Lung (tissue), 12 donors: Measurements from ENCODE around the gene PLPP7. TPM values are rescaled to one million over a fixed set of nuclear protein-coding genes. Genes with fewer than 3 reads are reported as not detected.

Experiments used
- ATAC-seq: fragments of 200-7000 bp; cut with Tn5 transposase; one replicate; pipeline ENCODE4 v1.9.1; 2020; ENCODE audit warnings: moderate number of reproducible peaks; ENCODE audit not compliant: insufficient read depth, low FRiP score
- DNase-seq, 3 donors: peaks; one replicate each; pipeline ENCODE4 v3.0.0-alpha.2; 2013 to 2017
- H3K27ac ChIP-seq, 2 donors: one replicate each; pipeline ENCODE4 v1.5.1; 2013; ENCODE audit warnings: mild to moderate bottlenecking in 2 of 2, moderate library complexity in 2 of 2, control low read depth in 1 of 2, inconsistent platforms in 1 of 2, low read depth in 1 of 2, low read length in 1 of 2
- H3K27me3 ChIP-seq, 3 donors: one replicate each; pipeline ENCODE4 v1.5.1; 2013; ENCODE audit warnings: low read length in 2 of 3; ENCODE audit not compliant: control insufficient read depth in 3 of 3, insufficient read depth in 3 of 3
- H3K36me3 ChIP-seq, 4 donors: one replicate each; pipeline ENCODE4 v1.5.1; 2013; ENCODE audit warnings: low read length in 4 of 4, mild to moderate bottlenecking in 1 of 4, moderate library complexity in 1 of 4; ENCODE audit not compliant: control insufficient read depth in 4 of 4, insufficient read depth in 4 of 4
- H3K4me1 ChIP-seq, 5 donors: one replicate each; pipeline ENCODE4 v1.5.1; 2013; ENCODE audit warnings: low read length in 5 of 5, mild to moderate bottlenecking in 2 of 5, moderate library complexity in 1 of 5; ENCODE audit not compliant: control insufficient read depth in 5 of 5, insufficient read depth in 5 of 5
- H3K4me3 ChIP-seq: one replicate; pipeline ENCODE4 v1.5.1; 2013; ENCODE audit warnings: mild to moderate bottlenecking, control low read depth, moderate library complexity
- H3K9ac ChIP-seq, 2 donors: one replicate each; pipeline ENCODE4 v1.5.1; 2013; ENCODE audit warnings: low read length in 2 of 2, control low read depth in 1 of 2; ENCODE audit not compliant: insufficient read depth in 1 of 2
- H3K9me3 ChIP-seq, 4 donors: one replicate each; pipeline ENCODE4 v1.5.1; 2013; ENCODE audit warnings: low read length in 3 of 4, mild to moderate bottlenecking in 1 of 4, moderate library complexity in 1 of 4; ENCODE audit not compliant: control insufficient read depth in 4 of 4, insufficient read depth in 3 of 4
- WGBS, 2 donors: extraction: QIAGEN DNeasy Blood & Tissue Kit; methylation state at CpG; one replicate each; pipeline ENCODE4 v1.1.7; 2013; 5-methylcytosine and 5-hydroxymethylcytosine counted together
- polyA plus RNA-seq, 2 donors: library from polyadenylated mRNA; stranded (reverse); fragments of 200-250 nt; gene quantifications; one replicate each; pipeline ENCODE4 v1.2.1, GENCODE V29; 2013
- total RNA-seq, 2 donors: library from RNA; depleted of rRNA in 1 of 2; stranded (reverse); fragments of >200 nt in 1 of 2; gene quantifications; one replicate each; pipeline ENCODE4 v1.2.1, GENCODE V29; 2014 to 2021
- TF ChIP-seq, protein P1 (sequence below): IDR thresholded peaks from 2 replicates; pipeline ENCODE4 v1.5.1; 2012; ENCODE audit warnings: mild to moderate bottlenecking; ENCODE audit errors: control extremely low read depth, extremely low read depth
- donor health status: control.
- donor health status: control.
- donor health status: Bipolar disorder and iron deficiency.
- donor health status: healthy.
- donor health status: DM: yes; HTN: yes; CAD: no.

The PLPP7 gene
- total and polyA plus RNA-seq, 4 donors = 0.79 to 1.8 (median 1.1) TPM

DNA sequence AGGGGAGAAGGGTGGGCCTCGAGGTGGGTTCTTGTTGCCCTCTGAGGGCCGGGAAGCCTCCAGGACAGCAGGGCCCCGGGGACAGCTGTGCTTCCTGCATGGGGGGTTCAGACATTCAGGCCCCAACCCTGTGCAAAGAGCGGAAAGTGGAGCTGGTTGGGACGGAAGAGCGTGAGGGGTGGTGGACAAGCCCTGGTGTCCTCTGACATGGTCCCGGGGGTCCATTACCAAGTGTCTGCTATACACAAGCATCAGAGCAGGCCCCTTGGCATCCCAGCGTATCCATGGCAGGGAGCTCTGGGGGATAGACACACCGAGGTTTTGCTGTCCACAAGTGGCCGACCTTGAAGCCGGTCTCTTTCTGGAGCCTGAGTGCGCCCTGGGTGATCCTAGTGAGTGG lies 9.3 kb downstream of the PLPP7 start:
- WGBS, 2 donors = 92 to 93% methylated on average over 12 of the region's 12 CpGs
- no peak for DNase-seq
- no peak for ATAC-seq

GRCh38 chr9:131299346-131299960 lies 9.9 kb downstream of the PLPP7 start:
- 79% methylated on average over 22 of the region's 22 CpGs for WGBS, 2 donors
- TF ChIP-seq, protein P1, sequence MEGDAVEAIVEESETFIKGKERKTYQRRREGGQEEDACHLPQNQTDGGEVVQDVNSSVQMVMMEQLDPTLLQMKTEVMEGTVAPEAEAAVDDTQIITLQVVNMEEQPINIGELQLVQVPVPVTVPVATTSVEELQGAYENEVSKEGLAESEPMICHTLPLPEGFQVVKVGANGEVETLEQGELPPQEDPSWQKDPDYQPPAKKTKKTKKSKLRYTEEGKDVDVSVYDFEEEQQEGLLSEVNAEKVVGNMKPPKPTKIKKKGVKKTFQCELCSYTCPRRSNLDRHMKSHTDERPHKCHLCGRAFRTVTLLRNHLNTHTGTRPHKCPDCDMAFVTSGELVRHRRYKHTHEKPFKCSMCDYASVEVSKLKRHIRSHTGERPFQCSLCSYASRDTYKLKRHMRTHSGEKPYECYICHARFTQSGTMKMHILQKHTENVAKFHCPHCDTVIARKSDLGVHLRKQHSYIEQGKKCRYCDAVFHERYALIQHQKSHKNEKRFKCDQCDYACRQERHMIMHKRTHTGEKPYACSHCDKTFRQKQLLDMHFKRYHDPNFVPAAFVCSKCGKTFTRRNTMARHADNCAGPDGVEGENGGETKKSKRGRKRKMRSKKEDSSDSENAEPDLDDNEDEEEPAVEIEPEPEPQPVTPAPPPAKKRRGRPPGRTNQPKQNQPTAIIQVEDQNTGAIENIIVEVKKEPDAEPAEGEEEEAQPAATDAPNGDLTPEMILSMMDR = no peak

More for the DNA sequence above, 9.3 kb downstream of the PLPP7 start:
- Histone ChIP-seq H3K27me3 (no peaks in the 10 kb centered on the region), H3K27ac (peak overlapping the region in 1 of 2 donors; percentile 88), H3K36me3 (no peaks in the 10 kb centered on the region), H3K9me3 (no peaks in the 10 kb centered on the region), H3K4me3 (no peak overlapping the region), H3K9ac (no peak overlapping the region), H3K4me1 (no peaks in the 10 kb centered on the region)
- TF ChIP-seq, protein P1 = no peak

DNA sequence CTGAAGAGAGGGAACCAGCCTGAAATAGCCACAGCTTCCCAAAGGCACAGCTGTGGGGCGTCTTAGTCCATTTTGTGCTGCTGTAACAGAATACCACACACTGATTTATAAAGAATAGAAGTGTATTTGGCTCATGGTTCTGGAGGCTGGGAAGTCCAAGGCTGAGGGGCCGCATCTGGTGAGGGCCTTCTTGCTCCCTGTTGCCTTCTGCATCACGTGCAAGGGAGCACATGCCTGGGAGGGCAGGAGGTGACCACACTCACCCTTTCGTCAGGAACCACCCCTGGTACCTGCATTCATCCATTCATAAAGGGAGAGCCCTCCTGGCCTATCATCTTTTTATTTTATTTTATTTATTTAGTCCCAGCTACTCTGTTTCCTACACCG lies 10.4 kb downstream of the PLPP7 start:
- 84 to 87% methylated on average over 5 of the region's 5 CpGs for WGBS, 2 donors
- DNase-seq = no peak

More at GRCh38 chr9:131299346-131299960, 9.9 kb downstream of the PLPP7 start:
- no peak for DNase-seq
- H3K27me3 ChIP-seq = no peaks in the 10 kb centered on the region
- no peak overlapping the region for H3K9ac ChIP-seq
- peak overlapping the region in 1 of 2 donors; percentile 88 for H3K27ac ChIP-seq
- no peak overlapping the region for H3K4me3 ChIP-seq
- H3K9me3 ChIP-seq = no peaks in the 10 kb centered on the region
- no peaks in the 10 kb centered on the region for H3K4me1 ChIP-seq
- H3K36me3 ChIP-seq = no peaks in the 10 kb centered on the region
- ATAC-seq = no peak

More for the DNA sequence above, 10.4 kb downstream of the PLPP7 start:
- no peak overlapping the region for H3K9ac ChIP-seq
- H3K27ac ChIP-seq = peak overlapping the region in 1 of 2 donors; percentile 88
- no peaks in the 10 kb centered on the region for H3K4me1 ChIP-seq
- no peak for ATAC-seq
- TF ChIP-seq, protein P1 = no peak
- no peaks in the 10 kb centered on the region for H3K27me3 ChIP-seq
- H3K9me3 ChIP-seq = no peaks in the 10 kb centered on the region
- no peaks in the 10 kb centered on the region for H3K36me3 ChIP-seq
- no peak overlapping the region for H3K4me3 ChIP-seq
